ENCODE data around the gene CMTM8. TPM values are rescaled to one million over a fixed set of nuclear protein-coding genes. Genes with fewer than 3 reads are reported as not detected.

Gene CMTM8
- total RNA-seq, 1 experiment from 2014 or later, result 9.0 TPM

- Mint-ChIP-seq H3K27ac (peak overlapping the region; percentile 54; the same call in 1 of the 2 replicates), H3K4me3 (no peak overlapping the region), H3K4me1 (peaks cover 56% of the 10 kb centered on the region), H3K36me3 (peaks cover 11% of the 10 kb centered on the region), H3K9me3 (peaks cover 7% of the 10 kb centered on the region; the same call in 1 of the 2 replicates), H3K27me3 (ENCODE audit: low read depth) (no peaks in the 10 kb centered on the region)
- no peak for TF ChIP-seq MYBL2 (CRISPR knock-in tag; IDR thresholded peaks at IDR 0.05)
- no peak for TF ChIP-seq ZSCAN18 (CRISPR knock-in tag; IDR thresholded peaks at IDR 0.05)
- TF ChIP-seq E2F4 (CRISPR knock-in tag; IDR thresholded peaks at IDR 0.05; ENCODE audit: borderline replicate concordance, low read depth), result no peak
- TF ChIP-seq ERG (CRISPR knock-in tag; IDR thresholded peaks at IDR 0.05), result no peak
- no peak for TF ChIP-seq SMAD4 (CRISPR knock-in tag; IDR thresholded peaks at IDR 0.05)
- TF ChIP-seq ZBTB21 (CRISPR knock-in tag; IDR thresholded peaks at IDR 0.05; ENCODE audit: borderline replicate concordance), result no peak
- TF ChIP-seq TP53 (CRISPR knock-in tag; IDR thresholded peaks at IDR 0.05), result no peak
- no peak for TF ChIP-seq USF2 (CRISPR knock-in tag; IDR thresholded peaks at IDR 0.05)
- POLR2A ChIA-PET, result no interaction called here
- DNase-seq (ENCODE audit: low spot score) (no peak), ATAC-seq (no peak)
- CTCF ChIA-PET, result interaction anchor here (0.6 to 1.5 kb wide), 3 partner anchors 62 to 606 kb away, joined by 3 to 12 read pairs (median 3); no protein-coding TSS in a partner anchor
Measured at GRCh38 chr3:32405711-32406323, 167.3 kb downstream of the CMTM8 start.

GRCh38 chr3:32406486-32407408 is 168.3 kb downstream of the CMTM8 start:
- ATAC-seq, result peak; percentile 49
- no peak for TF ChIP-seq TP53 (CRISPR knock-in tag; IDR thresholded peaks at IDR 0.05)
- no peak for TF ChIP-seq HMGXB4 (CRISPR knock-in tag; IDR thresholded peaks at IDR 0.05)
- no peak for TF ChIP-seq ZNF416 (CRISPR knock-in tag; IDR thresholded peaks at IDR 0.05)
- TF ChIP-seq IRF2 (CRISPR knock-in tag; IDR thresholded peaks at IDR 0.05; ENCODE audit: borderline replicate concordance, low read depth), result no peak
- TF ChIP-seq ETV6 (CRISPR knock-in tag; IDR thresholded peaks at IDR 0.05), result no peak
- TF ChIP-seq EMX1 (CRISPR knock-in tag; IDR thresholded peaks at IDR 0.05), result no peak
- TF ChIP-seq PRRX2 (CRISPR knock-in tag; IDR thresholded peaks at IDR 0.05), result no peak
- TF ChIP-seq MYBL2 (CRISPR knock-in tag; IDR thresholded peaks at IDR 0.05), result no peak
- no peak for TF ChIP-seq KAT7 (CRISPR knock-in tag; IDR thresholded peaks at IDR 0.05; ENCODE audit: borderline replicate concordance)
- TF ChIP-seq FOXK1 (CRISPR knock-in tag; IDR thresholded peaks at IDR 0.05), result no peak
- no peak for TF ChIP-seq CREM (CRISPR knock-in tag; IDR thresholded peaks at IDR 0.05)
- no peak for TF ChIP-seq AFF4 (CRISPR knock-in tag; IDR thresholded peaks at IDR 0.05; ENCODE audit: borderline replicate concordance)
- no peak for TF ChIP-seq TCF7 (CRISPR knock-in tag; IDR thresholded peaks at IDR 0.05; ENCODE audit: low read depth)
- no peak for TF ChIP-seq ATF2 (CRISPR knock-in tag; IDR thresholded peaks at IDR 0.05; ENCODE audit: borderline replicate concordance, low read depth)

More at GRCh38 chr3:32406486-32407408, 168.3 kb downstream of the CMTM8 start:
- Mint-ChIP-seq H3K27me3 (ENCODE audit: low read depth) (no peaks in the 10 kb centered on the region), H3K36me3 (peaks cover 11% of the 10 kb centered on the region), H3K9me3 (peaks cover 7% of the 10 kb centered on the region; the same call in 1 of the 2 replicates), H3K4me1 (peaks cover 54% of the 10 kb centered on the region), H3K4me3 (no peak overlapping the region), H3K27ac (peak overlapping the region; percentile 82)
- CTCF ChIA-PET, result interaction anchor here (0.6 to 1.5 kb wide), 3 partner anchors 61 to 607 kb away, joined by 3 to 12 read pairs (median 3); partner anchors contain the start of gene CMTM6
- POLR2A ChIA-PET, result interaction anchor here (0.6 kb wide), 1 partner anchor 163 kb away, joined by 3 read pairs; no protein-coding TSS in a partner anchor
- no peak for DNase-seq (ENCODE audit: low spot score)
